CD14-positive monocyte (primary cell): ENCODE measurements around the gene NAA25. TPM values are rescaled to one million over a fixed set of nuclear protein-coding genes. Genes with fewer than 3 reads are reported as not detected.

Experiments used
- DNase-seq, 3 donors: peaks; one replicate each; pipeline ENCODE4 v3.0.0-alpha.2; 2011 to 2022
- H2AFZ ChIP-seq: 2 replicates; pipeline ENCODE4 v1.6.0; 2012; ENCODE audit warnings: mild to moderate bottlenecking, low read depth, low read length, inconsistent platforms; ENCODE audit not compliant: insufficient read depth, poor library complexity, severe bottlenecking
- H3K27ac ChIP-seq, 2 donors: 1 replicate in 1 of 2; 2 replicates in 1 of 2; pipeline ENCODE4 v1.5.1; 2012 to 2013; ENCODE audit warnings: low read length in 2 of 2, control low read depth in 1 of 2, inconsistent platforms in 1 of 2, low read depth in 1 of 2, mild to moderate bottlenecking in 1 of 2
- H3K27me3 ChIP-seq, 2 donors: one replicate each; pipeline versions ENCODE4 v1.6.0 to v1.6.1; 2011 to 2013; ENCODE audit warnings: low read length in 2 of 2; ENCODE audit not compliant: control insufficient read depth in 2 of 2, insufficient read depth in 2 of 2
- H3K36me3 ChIP-seq, 2 donors: replicated peaks in 1 of 2; 1 replicate in 1 of 2; 2 replicates in 1 of 2; pipeline versions ENCODE4 v1.5.1 to v1.6.1; 2012 to 2013; ENCODE audit warnings: low read length in 2 of 2, control low read depth in 1 of 2, inconsistent platforms in 1 of 2, mild to moderate bottlenecking in 1 of 2; ENCODE audit not compliant: insufficient read depth in 2 of 2, control insufficient read depth in 1 of 2
- H3K4me1 ChIP-seq, 2 donors: 1 replicate in 1 of 2; 2 replicates in 1 of 2; pipeline versions ENCODE4 v1.5.1 to v1.6.1; 2012 to 2013; ENCODE audit warnings: low read length in 2 of 2, control low read depth in 1 of 2, inconsistent platforms in 1 of 2, mild to moderate bottlenecking in 1 of 2, moderate library complexity in 1 of 2; ENCODE audit not compliant: insufficient read depth in 2 of 2, control insufficient read depth in 1 of 2
- H3K4me2 ChIP-seq: replicated peaks from 2 replicates; pipeline ENCODE3; 2012; ENCODE audit warnings: low read length, moderate library complexity, mild to moderate bottlenecking; ENCODE audit not compliant: poor library complexity, severe bottlenecking; ENCODE audit errors: extremely low read depth
- H3K4me3 ChIP-seq, 3 experiments: fragments of 200-600 bp in 1 of 3; sonication (generic) in 1 of 3; replicated peaks in 1 of 3; 1 replicate in 2 of 3; 2 replicates in 1 of 3; pipeline ENCODE4 v1.5.1; 2011 to 2013; ENCODE audit warnings: low read length in 3 of 3, mild to moderate bottlenecking in 3 of 3, control low read depth in 2 of 3, low read depth in 2 of 3, inconsistent platforms in 1 of 3, moderate library complexity in 1 of 3
- H3K79me2 ChIP-seq: 2 replicates; pipeline ENCODE4 v1.6.0; 2012; ENCODE audit warnings: mild to moderate bottlenecking, control low read depth, inconsistent platforms, low read length, moderate library complexity; ENCODE audit not compliant: insufficient read depth
- H3K9ac ChIP-seq: 2 replicates; pipeline ENCODE4 v1.6.0; 2017; ENCODE audit warnings: low read length, mild to moderate bottlenecking; ENCODE audit not compliant: insufficient read depth, poor library complexity, severe bottlenecking
- H3K9me3 ChIP-seq, 2 donors: replicated peaks in 1 of 2; 1 replicate in 1 of 2; 2 replicates in 1 of 2; pipeline versions ENCODE4 v1.5.1 to v1.6.1; 2012 to 2013; ENCODE audit warnings: low read length in 2 of 2, control low read depth in 1 of 2; ENCODE audit not compliant: control insufficient read depth in 1 of 2, insufficient read depth in 1 of 2
- H4K20me1 ChIP-seq: 2 replicates; pipeline ENCODE4 v1.6.0; 2012; ENCODE audit warnings: mild to moderate bottlenecking, low read length, control low read depth, moderate library complexity; ENCODE audit not compliant: insufficient read depth
- H3K27ac Mint-ChIP-seq, 7 donors: one replicate each; pipeline ENCODE4 v1.8.0; 2020; ENCODE audit warnings: mild to moderate bottlenecking in 7 of 7, mixed read lengths in 7 of 7, moderate library complexity in 6 of 7, inconsistent platforms in 2 of 7
- H3K27me3 Mint-ChIP-seq, 3 donors: one replicate each; pipeline ENCODE4 v1.8.0; 2021 to 2022; ENCODE audit warnings: low read depth in 3 of 3, mild to moderate bottlenecking in 3 of 3, mixed read lengths in 3 of 3, moderate library complexity in 3 of 3, inconsistent platforms in 1 of 3
- H3K36me3 Mint-ChIP-seq, 2 donors: one replicate each; pipeline ENCODE4 v1.8.0; 2020; ENCODE audit warnings: mixed read lengths in 2 of 2, inconsistent platforms in 1 of 2, mild to moderate bottlenecking in 1 of 2
- H3K4me1 Mint-ChIP-seq: one replicate; pipeline ENCODE4 v1.8.0; 2020; ENCODE audit warnings: mild to moderate bottlenecking, mixed read lengths
- H3K4me3 Mint-ChIP-seq, 2 donors: one replicate each; pipeline ENCODE4 v1.8.0; 2020; ENCODE audit warnings: mild to moderate bottlenecking in 2 of 2, mixed read lengths in 2 of 2, moderate library complexity in 1 of 2
- H3K9me3 Mint-ChIP-seq, 7 donors: one replicate each; pipeline ENCODE4 v1.8.0; 2020 to 2022; ENCODE audit warnings: mixed read lengths in 7 of 7, mild to moderate bottlenecking in 6 of 7, moderate library complexity in 6 of 7, inconsistent platforms in 2 of 7
- WGBS: methylation state at CpG from one replicate; pipeline ENCODE4 v1.1.5; 2013; ENCODE audit warnings: missing lambda C conversion rate; ENCODE audit not compliant: insufficient coverage; 5-methylcytosine and 5-hydroxymethylcytosine counted together
- intact Hi-C, 2 donors: fragments of 100-400 bp; cut with micrococcal nuclease; formaldehyde crosslinking; loops; one replicate each; pipeline versions ENCODE4 v1.15.0 to v1.15.1; 2023
- polyA plus RNA-seq, 3 donors: library from polyadenylated mRNA; depleted of rRNA in 1 of 3; unstranded in 2 of 3; stranded (reverse) in 1 of 3; fragments of 300-500 nt in 2 of 3; fragments of >200 nt in 1 of 3; fragmentation: Illumina TruSeq in 2 of 3; gene quantifications; 1 replicate in 2 of 3; 2 replicates in 1 of 3; pipeline ENCODE4 v1.2.3, GENCODE V29; 2012 to 2021
- TF ChIP-seq, protein P1 (sequence below): fragments of 200-600 bp; IDR thresholded peaks from one replicate; pipeline ENCODE4 v1.8.0; 2022; ENCODE audit warnings: antibody characterized with exemption, mild to moderate bottlenecking

The NAA25 gene
- polyA plus RNA-seq, 3 donors, result 4.3 to 7.9 (median 7.3) TPM

DNA sequence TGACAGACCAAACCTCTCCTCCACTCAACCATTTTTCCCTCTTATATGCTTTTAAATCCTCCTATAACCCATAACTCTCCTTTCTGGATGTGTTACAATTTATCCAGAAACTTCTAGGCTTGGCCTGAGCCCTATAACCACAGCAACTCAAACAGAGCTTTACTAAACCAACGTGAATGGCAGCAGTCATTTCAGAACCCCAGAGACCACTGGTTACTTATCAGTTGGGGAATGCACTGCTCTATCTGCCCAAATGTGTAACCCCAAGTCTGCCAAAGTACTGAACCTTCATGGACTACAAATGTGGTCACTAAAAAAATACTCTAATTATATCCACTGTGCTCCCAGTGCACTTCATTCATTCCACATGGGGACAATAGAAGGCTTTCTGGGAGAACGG lies 42.0 kb downstream of the NAA25 start:
- Mint-ChIP-seq H3K9me3 (peaks cover 0 to 2% (median 0%) of the 10 kb centered on the region in 7 donors), H3K27ac (no peak overlapping the region), H3K4me3 (no peak overlapping the region), H3K36me3 (peaks cover 69 to 91% of the 10 kb centered on the region in 2 donors), H3K4me1 (no peaks in the 10 kb centered on the region), H3K27me3 (no peaks in the 10 kb centered on the region)
- no peak for DNase-seq
- no peaks in the 10 kb centered on the region for H3K9me3 ChIP-seq
- H4K20me1 ChIP-seq, result no peaks in the 10 kb centered on the region
- no peak overlapping the region for H3K4me3 ChIP-seq
- no peak overlapping the region for H3K4me2 ChIP-seq
- peaks cover 64 to 91% of the 10 kb centered on the region in 2 donors for H3K36me3 ChIP-seq
- H3K27me3 ChIP-seq, result no peaks in the 10 kb centered on the region
- intact Hi-C loops, result no loop called here
- H3K9ac ChIP-seq, result no peak overlapping the region
- 91% methylated on average over 1 of the region's 2 CpGs for WGBS
- no peaks in the 10 kb centered on the region for H3K4me1 ChIP-seq
- no peak overlapping the region for H3K27ac ChIP-seq
- H2AFZ ChIP-seq, result no peak overlapping the region
- TF ChIP-seq, protein P1, sequence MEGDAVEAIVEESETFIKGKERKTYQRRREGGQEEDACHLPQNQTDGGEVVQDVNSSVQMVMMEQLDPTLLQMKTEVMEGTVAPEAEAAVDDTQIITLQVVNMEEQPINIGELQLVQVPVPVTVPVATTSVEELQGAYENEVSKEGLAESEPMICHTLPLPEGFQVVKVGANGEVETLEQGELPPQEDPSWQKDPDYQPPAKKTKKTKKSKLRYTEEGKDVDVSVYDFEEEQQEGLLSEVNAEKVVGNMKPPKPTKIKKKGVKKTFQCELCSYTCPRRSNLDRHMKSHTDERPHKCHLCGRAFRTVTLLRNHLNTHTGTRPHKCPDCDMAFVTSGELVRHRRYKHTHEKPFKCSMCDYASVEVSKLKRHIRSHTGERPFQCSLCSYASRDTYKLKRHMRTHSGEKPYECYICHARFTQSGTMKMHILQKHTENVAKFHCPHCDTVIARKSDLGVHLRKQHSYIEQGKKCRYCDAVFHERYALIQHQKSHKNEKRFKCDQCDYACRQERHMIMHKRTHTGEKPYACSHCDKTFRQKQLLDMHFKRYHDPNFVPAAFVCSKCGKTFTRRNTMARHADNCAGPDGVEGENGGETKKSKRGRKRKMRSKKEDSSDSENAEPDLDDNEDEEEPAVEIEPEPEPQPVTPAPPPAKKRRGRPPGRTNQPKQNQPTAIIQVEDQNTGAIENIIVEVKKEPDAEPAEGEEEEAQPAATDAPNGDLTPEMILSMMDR, result no peak
- H3K79me2 ChIP-seq, result no peaks in the 10 kb centered on the region

DNA sequence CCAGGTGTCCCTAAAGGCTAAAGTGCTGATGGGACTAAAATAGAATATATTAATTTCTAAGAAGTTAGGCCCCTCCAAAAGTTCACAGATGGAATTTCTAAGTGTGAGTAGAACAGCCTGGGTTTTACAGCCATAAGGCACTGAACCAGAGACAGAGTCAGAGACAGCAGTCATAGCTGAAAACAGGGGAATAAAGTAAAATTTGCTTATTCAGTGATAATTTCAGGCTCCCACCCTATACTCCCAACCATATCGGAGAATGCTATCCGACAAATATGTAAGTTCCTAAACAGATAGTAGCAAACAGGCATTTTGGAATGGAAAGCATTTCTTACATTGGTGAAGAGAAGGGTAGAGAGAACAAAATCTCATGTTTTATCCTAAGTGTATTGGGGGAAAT lies 45.3 kb downstream of the NAA25 start:
- H3K27me3 Mint-ChIP-seq, result no peaks in the 10 kb centered on the region
- H3K27ac ChIP-seq, result no peak overlapping the region
- peaks cover 58 to 81% of the 10 kb centered on the region in 2 donors for H3K36me3 ChIP-seq
- H3K4me2 ChIP-seq, result no peak overlapping the region
- H3K9me3 ChIP-seq, result no peaks in the 10 kb centered on the region
- no peak overlapping the region for H3K4me3 ChIP-seq
- H3K9me3 Mint-ChIP-seq, result peaks cover 0 to 2% (median 0%) of the 10 kb centered on the region in 7 donors
- H3K79me2 ChIP-seq, result no peaks in the 10 kb centered on the region
- peaks cover 3 to 9% of the 10 kb centered on the region in 2 donors for H3K4me1 ChIP-seq
- no CpG with 5 or more reads among the region's 2 CpGs for WGBS
- no peak for DNase-seq
- peaks cover 59 to 86% of the 10 kb centered on the region in 2 donors for H3K36me3 Mint-ChIP-seq
- H3K27ac Mint-ChIP-seq, result no peak overlapping the region
- intact Hi-C loops, result no loop called here
- no peak overlapping the region for H3K9ac ChIP-seq
- H3K27me3 ChIP-seq, result no peaks in the 10 kb centered on the region
- TF ChIP-seq, protein P1, result no peak
- no peak overlapping the region for H2AFZ ChIP-seq
- H4K20me1 ChIP-seq, result no peaks in the 10 kb centered on the region
- no peak overlapping the region for H3K4me3 Mint-ChIP-seq
- peaks cover 6% of the 10 kb centered on the region for H3K4me1 Mint-ChIP-seq
